HG03354 (cell line): ENCODE data around the gene CCDC197.
A peak's percentile ranks its signal among the peaks of the same experiment; 100 is the strongest.

Source experiments
- ATAC-seq: cut with Tn5 transposase; IDR thresholded peaks from one replicate; pipeline ENCODE4 v1.9.1; 2021; ENCODE audit warnings: mild to moderate bottlenecking; ENCODE audit not compliant: unreplicated experiment, poor library complexity, severe bottlenecking

Gene CCDC197

DNA sequence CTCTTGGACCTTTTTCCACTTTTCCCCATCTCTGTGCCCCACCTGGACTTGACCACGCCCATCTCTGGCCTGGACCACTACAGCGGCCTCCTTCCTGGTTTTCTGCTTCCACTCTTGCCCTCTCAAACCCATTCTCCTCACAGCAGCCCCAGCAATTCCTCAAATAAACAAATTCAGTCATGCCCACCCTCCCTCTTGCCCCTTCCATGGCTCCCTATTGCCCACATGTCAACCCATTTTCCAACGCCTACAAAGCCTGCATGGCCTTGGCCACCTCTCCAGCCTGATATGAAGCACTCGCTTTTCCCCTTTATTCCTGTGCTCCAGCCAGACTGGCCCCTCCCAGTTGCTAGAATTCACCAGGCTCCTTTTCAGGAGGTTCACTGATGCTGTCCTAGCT lies 23.2 kb downstream of the CCDC197 start:
- no peak for ATAC-seq

DNA sequence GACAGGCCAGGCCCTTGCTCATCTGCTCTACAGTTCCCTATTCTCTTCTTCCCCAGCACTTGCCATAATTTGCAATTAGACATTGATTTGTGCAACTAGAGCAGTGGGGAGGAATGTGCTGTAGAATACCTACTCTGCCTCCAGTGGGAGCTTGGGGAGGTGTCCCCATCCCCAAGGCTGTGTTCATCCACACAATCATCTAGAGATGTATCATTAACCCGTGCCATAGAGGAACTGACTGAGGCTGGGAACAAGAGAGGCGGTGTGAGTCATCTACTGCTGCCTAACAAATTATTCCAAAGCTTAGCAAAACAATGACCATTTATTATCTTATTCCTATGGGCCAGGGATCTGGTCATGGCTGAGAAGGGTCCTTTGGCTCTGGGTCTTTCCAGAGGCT lies 23.9 kb downstream of the CCDC197 start:
- no peak for ATAC-seq

DNA sequence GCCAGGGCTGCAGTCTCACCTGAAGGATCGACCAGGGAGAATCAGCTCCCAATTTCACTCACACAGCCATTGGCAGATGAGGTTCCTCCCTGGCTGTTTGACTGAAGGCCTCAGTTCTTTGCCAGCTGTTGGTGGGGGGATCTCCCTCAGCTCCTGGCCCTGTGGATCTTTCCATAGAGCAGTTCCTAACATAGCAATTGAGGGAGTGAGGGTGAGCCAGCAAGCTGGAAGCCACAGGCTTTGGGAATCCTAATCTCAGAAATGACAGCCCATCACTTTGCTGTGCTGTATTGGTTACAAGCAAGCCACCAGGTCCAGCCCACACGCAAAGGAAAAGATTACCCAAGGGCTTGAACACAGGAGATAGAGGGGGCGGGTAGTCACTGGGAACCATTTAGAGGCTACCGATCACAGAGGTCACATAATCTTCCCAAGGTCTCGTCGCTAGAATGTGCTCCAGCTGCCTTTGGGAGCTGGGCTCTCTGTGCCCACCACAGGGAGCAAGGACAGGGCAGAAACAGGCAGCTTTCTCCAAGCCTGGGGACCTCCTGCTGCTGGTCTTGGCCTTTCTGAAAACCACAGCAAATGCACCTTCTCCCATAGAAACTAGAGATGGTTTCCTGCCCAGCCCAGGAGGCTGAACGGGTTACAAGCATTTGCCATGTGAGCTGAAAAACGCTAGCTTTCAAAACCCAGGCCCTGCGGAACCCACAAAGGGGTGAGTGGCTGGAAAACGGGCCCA lies 24.5 kb downstream of the CCDC197 start:
- no peak for ATAC-seq

DNA sequence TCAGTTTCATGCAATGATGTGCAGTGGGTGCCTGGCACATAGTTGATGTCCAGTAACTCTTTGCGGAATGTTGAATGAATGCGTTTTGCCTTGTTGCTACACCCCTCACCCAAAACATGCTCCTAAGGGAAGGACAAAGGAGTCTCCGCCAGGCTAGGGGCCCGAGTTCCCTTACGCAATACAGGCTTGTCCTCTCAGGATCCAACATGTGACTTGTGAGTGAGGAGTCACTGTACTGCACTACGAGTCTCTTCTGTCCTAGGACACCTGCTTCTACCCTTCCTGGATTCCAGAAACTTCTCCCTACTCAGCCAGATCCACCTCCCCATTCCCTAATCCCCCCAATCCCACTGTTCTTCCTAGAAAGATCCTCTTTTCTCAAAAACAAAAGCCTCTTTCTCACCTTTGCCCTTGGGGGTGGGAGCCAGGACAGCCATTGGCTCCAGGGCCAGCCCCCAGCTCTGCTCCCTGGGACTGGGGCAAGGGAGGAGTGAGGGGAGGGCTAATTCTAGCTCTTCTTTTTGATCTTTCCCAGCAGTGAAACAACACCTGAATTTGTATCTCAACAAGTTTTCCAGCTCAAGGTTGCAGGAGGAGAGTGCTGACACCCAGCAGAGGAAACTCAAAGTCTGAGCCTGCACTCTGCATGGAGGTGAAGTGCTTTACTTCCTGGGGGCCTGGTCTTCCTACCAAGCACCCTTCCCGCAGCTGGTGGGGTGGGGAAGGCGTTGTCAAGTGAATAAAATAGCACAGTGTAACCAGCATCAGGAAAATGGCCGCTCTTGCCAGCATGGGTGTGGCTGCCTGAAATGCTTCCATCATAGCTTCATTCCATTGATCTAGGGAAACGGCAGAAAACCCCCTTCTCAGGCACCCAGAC lies 25.7 kb downstream of the CCDC197 start:
- no peak for ATAC-seq

DNA sequence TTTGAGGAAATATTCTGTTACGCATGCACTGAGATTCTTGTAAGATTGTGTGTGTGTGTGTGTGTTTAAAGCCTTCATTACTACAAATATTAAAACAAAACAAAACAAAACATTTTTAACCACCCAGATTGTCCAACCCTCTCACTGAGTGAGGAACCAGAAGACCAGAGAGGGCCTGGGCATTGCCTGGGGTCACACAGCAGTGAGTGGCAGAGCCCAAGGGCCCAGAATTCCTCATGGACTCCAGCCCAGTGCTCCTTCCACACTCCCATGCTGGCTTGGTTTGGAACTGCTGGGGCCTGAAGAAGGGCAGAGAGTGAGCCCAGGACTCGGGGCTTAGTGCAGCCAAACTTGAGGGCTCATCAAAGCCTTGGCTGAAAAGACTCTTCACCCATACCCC lies 27.4 kb downstream of the CCDC197 start:
- no peak for ATAC-seq

DNA sequence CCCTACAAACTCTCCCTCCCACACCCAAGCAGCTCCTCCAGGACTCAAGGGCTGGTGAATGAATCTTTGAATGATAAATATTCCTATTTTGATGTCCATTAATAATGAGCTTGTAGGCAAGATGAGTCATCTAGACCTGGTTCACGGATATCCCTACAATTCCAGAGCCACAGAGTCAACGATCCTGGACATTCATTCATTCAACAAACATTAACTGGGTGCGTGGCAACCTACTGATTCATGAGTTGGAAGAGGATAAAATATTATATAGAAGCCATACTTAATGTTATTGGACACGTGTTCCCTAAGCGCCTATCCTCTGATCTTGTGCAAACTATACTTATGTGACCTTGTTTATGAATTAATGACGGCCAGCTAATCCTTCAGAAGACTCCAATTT lies 28.6 kb downstream of the CCDC197 start:
- no peak for ATAC-seq

DNA sequence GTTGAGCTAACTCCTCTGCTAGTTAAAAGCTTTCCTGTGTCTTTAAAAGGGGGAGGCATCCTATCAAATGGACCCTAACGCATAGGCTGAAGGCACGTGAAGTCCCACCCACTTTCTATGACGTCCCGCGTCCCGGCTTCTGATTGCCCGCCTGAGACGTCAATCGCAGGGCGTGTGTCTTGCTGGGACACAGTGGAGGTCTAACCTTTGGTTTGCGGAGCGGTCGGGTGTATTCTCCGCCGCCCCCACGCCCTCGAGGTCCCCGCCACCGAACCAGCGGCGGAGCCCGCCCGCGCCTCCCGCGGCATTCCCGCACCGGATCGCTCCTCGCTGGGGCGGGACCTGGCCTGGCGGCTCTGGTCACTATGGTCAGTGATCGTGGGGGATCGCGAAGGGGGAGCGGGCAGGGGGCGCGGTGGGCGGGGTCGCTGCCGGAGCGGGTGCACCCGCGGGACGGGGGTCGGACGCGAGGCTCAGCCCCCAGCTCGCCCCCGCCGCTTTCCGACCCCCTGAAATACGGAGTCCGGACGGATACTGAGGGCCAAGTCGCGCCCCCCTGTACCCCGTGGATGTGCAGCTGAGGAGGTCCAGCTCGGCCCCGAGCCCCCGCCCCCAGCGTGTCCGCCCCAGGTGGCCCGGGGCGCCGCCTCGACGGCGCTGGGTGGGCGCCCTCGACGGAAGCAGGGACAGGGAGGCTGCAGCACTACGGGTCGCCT lies 29.2 kb downstream of the CCDC197 start, which contains the start of gene OTUB2:
TSS of gene OTUB2 (plus strand) at position 168 of the 716 bp plus-strand sequence. CDS start at position 366, 198 bp downstream.
- ATAC-seq = peak; percentile 100

DNA sequence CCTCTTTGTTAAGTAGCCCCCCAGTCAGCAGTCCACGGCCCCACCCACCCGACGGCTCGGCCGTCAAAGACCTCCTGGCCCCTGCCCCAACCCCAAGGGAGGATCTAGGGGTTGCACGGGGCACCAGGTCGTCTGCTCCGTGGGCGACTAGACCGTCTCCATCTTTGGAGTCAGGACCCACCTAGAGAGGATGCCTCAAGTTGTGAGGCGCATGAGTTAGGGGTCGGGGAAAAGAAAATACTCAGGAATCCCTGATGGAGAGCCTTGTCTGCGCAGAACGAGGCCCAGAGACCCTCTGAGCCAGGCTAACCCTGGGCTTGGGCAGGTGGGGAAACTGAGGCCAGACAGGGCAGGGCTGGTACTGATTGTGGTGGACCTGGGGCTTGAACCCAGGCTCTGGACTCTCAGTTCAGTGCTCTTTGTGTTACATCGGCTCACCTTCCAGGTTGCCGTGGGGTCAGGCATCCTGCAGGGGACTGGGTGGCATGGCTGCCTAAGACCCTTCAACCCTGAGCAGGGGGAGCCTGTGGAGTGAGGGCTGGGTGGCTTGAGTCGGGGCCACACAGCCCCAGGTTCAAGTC lies 29.9 kb downstream of the CCDC197 start:
- no peak for ATAC-seq

DNA sequence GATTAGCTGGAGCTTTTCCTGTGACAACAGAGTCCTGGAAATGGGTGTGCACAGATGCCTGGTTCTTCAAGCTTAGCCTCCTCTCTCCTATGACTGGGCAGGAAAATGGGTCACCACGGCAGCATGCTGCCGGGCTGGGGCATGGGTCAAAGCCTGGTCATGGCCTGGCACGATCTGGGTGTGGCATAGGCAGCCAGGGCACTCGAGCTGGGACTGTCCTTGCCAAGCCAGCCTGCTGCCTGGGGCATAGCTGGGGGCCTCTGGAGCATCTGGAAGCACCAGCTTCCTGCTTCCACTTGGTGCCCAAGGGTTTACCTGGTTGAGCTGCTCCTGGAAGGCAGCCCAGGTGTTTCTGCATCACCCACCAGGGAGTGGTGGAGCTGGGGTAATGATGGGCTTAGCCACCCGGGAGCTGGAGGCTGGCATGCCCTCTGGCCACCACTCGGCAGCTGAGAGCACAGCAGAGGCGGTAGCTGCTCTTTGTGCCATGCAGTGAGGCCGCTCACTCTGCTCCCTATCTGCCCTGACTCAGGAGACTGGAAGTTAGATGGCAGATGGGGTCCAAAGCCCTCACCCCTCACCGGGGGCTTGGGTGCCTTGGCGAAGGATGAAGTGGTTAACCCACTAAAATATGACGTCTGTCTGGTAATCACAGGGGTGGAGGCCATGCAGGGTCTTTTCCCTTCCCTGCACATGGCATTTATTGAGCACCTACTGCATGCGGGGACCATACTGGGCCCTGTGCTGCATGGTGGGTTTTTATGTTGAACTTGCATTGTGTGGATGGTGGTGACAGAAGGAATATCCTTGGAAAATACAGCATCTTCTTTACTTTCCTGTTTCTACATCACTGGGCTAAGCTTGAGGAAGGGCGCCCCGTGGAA lies 30.7 kb downstream of the CCDC197 start:
- no peak for ATAC-seq

DNA sequence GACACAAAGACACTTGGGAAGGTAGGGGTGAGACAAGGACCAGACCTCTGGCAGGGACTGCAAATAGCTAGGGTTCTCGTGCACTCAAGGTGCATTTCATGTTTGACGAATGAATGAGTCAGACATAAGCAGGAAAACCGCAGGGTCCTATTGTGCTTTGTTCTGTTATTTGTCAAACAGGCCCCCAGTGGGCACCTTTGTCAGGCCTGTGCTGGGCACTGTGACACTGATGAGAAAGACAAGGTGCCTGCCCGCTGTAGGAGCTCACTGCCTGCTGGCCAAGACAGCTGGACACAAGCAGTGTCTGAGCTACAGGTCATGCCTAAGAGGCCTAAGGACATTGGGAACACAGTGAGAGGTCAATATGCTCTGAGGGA lies 31.3 kb downstream of the CCDC197 start:
- no peak for ATAC-seq

DNA sequence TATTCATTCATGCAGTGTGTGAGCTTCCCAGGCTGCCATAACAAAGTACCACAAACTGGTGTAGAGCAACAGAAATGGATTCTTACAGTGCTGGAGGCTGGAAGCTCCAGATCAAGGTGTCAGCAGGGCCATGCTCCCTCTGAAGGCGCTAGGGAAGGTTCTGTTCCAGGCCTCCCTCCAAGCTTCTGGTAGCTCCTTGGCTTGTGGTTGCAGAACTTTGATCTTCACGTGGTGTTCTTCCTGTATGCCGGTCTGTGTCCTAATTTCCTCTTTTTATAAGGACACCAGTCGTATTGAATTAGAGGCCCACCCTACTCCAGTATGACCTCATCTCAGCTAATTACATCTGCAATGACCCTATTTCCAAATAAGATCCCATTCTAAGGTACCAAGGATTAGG lies 32.2 kb downstream of the CCDC197 start:
- no peak for ATAC-seq

DNA sequence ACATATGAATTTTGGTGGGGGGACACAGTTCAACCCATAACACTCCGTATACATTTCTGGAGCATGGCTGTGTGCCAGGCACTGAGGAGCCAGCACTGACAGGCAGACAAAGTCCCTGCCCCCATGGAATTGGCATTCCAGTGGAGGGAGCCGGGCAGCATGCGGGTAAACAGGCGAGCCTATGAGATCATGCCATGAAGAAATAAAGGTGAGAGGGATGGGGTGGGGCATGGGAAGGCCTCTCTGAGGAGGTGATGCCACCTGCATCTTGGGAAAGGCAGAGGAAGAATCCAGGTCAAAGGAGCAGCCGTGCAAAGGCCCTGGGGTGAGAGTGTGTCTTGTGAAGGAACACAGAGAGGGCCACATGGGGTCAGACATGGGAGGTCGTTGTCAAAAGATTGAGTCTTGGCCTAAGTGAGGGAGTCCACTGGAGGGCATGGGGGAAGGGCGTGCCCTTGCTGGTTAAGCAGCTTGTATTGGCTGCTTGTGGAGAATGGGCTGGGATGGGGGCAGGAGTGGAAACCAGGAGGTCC lies 32.6 kb downstream of the CCDC197 start:
- no peak for ATAC-seq

DNA sequence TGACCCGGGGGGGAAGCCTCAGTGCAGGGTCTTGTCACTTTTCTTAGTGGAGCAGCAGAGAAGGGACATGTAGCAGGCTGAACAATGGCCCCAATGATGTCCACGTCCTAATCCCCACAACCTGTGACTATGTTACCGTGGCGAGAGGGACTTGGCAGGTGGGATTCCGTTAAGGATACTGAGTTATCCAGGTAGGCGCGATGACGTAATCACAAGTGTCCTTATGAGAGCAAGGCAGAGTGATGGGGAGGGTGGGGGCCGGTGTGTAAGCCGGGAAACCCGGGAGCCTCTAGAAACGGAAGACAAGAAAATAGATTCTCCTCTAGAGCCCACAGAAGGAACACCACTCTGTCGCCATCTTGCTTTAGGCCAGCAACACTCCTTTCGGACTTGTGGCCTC lies 33.5 kb downstream of the CCDC197 start:
- ATAC-seq = no peak

DNA sequence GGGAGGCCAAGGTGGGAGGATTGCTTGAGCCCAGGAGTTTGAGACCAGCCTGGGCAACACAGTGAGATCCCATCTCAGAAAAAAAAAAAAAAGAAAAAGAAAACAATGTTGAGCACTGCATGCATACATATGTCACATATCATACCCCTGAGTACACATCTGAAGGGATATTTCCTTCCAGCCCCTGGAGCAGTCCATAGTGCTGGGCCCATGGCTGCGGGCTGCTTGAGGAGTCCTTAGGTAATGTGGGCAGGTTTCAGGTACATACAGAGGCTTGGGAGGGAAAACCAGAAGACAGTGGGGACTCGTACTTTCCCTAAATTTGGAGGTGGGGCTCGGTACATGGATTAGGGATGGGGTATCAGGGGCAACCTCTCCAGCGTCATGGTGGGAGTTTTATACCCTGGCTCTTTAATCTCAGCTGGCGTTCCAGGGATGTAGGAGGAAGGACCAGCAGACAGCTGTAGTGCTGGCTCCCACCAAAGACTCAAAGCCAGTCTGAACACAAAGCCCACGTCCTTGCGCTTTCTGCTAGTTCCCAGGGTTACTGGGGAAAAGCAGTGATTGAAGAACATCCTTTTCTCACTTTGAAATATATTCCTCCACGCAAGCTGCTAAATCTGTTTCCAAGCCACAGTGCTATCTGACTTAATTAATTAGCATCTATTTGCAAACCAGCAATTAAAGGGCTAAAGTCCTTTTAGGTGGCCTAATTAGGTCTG lies 34.2 kb downstream of the CCDC197 start:
- ATAC-seq = no peak

DNA sequence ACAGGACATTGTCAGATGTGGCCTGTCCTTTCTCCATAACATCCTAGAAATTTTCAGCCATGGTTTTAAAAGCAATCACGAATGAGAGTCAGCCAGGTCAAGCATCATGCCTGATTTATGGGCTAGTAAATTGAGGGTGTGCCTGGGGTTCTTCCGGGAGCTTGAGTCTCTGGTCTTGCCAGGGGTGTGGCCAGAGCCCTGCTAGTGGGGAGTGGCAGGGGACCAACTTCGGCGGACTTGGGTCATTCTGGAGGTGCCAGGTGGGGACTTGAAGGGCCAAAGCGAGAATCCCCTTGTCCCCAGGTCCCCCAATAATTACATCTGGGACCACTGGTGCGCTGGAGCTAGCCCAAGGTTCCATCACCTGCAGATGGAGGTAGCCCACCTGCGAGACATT lies 34.8 kb downstream of the CCDC197 start:
- no peak for ATAC-seq

DNA sequence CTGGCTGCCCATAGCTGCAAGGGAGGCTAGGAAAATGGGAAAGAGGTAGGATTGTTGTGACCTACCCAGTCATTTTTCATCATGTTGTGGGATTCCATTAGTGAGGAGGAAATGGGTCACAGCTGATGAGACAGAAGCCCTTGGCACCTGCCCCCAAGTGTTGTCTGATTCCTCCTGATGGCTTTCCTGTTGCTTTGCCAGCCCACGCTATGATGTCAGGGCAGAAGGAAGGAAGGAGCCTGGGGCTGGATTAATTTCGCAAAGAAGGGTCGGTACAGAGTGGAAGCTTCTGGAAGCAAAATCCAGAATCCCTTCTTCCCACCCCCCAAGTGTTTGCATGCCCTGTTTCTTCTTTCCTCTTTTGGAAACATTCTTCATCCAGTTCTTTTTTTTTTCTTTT lies 37.8 kb downstream of the CCDC197 start:
- ATAC-seq = no peak

DNA sequence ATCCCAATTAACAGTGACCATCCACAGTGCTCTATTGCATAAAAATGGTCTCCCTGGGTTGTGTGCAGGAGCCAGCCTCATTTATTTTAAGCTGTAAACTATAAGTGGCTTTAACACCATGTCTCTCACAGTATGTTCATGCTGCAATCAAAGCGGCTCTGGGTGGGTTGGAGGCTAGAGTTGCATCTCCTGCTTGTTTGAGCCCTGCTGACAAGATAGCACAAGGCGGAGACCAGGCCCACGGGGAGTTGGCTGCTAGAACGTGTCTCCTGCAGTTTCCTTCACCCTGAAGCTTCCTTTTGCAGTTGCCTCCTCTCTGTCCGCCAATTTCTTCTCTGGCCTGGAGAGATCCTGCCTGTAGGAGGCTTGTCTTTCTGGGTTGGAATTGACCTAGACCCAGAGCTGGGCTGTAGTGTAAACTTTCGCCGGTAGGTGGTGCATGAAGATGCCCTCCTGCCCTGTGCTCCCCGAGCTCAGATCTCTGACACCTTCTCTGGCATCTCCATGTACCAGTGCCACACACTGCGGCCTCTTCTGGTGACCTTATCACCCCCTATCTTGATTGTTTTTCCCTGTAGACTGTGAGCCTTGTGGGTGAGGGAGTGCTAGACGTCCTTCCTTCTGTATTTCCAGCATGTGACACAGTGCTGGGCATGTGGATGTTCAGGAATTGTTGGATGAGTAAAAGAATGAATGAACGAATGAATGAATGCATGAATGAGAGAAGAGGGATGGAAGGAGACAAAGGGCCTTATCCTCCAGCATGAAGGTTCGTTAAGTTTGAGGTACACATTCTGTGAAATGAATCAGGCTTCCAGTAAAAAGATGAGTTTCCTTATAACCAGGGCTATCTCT lies 39.4 kb downstream of the CCDC197 start:
- ATAC-seq = peak; percentile 92
